Lower leg skin (tissue), 3 donors: Measurements from ENCODE around the gene LSM2.

ENCODE experiments used
- CTCF ChIP-seq, 3 donors: fragments of 450-650 bp; IDR thresholded peaks; one replicate each; pipeline ENCODE4 v1.5.1; 2016; ENCODE audit warnings: antibody characterized with exemption in 3 of 3, mild to moderate bottlenecking in 3 of 3, moderate library complexity in 2 of 3
- POLR2A ChIP-seq, 2 donors: fragments of 450-650 bp; IDR thresholded peaks; one replicate each; pipeline ENCODE4 v1.6.1; 2016 to 2017; ENCODE audit warnings: antibody characterized with exemption in 2 of 2, mild to moderate bottlenecking in 1 of 2, moderate library complexity in 1 of 2

DNA sequence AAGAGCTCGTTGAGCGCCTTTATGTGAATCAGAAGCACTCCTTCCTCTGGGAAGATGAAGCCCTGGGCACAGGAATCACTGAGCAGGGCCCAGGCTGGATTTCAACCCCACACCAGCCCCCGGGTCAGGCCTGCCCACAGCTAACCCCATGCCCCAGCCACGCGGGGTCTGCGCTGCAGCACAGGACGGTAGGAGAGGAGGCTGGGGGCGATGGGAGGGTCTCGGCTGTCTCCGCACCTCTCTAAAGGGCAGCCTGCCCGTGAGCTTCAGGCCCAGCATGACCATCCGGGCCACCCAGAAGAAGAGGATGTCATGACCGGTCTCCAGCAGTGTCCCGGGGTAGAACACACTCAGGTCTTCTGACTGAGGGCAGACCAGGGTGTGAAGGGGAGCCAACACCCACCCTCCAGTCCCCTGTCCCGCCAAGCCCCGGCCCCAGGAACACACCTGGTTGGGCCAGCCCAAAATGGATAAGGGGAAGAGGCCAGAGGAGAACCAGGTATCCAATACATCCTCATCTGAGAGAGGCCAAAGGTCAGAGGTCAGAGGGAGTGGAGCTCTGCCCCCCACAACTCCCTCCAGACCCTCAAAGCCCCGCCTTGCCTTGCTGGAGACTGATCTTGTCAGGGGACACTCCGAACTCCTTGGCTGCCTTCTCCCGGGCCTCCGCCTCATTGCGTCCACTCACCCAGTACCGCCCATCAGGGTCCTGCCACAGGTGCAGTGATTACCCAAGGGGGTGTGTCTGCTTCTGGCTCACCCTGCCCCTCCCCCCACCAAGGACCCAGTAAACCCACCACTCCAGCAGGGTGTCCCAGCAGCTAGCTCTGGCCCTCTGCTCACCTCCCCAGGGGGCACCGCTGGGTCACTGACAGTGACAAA is 25.3 kb downstream of the LSM2 start:
- TF ChIP-seq CTCF (IDR thresholded peaks at IDR 0.05) (no peak), POLR2A (IDR thresholded peaks at IDR 0.05) (no peak)
